NCI-H1436 (cell line): Measurements from ENCODE around the gene DNAJC3.
"Not testable (repeated sequence)": the region's sequence is repeated elsewhere in the genome, so short reads cannot be mapped to it uniquely, and the experiment has no call there.

Source experiments
- DNase-seq: peaks from one replicate; lab custom pipeline; 2025; lab: John Stamatoyannopoulos, UW

Gene DNAJC3

DNA sequence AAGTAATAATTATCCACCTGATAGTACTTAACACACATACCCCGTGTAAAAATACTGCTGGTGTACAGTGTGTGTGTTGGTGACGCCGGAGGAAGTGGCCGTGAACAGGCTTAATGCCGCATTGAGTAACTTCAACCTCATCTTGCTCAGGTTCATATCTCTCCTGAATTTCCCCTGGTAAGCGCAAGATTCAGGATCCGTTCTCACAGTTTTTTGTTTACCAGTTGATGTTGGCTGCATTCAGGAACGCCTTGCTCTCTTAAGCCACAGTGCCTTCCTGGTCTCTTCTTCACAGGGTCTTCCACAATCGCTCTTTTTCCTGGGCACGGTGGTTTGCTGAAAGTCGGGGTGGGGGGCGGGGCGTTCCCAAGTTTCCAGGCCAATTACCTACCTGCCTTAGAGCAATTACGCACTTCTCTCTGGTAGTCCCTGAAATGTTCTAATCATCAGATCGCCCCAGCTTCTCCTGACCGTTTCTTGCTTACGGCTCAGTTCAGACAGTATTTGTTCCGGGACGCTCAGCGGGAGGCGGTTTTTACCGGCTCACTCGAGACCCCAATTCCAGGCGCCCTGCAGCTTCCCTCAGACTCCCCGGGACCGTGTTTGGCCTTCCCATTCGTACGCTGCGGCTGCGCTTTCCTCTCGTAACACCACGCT is 706 bp upstream of the DNAJC3 start:
- DNase-seq: no peak

GRCh38 chr13:95677564-95678266 is 776 bp downstream of the DNAJC3 start:
- no peak for DNase-seq

DNA sequence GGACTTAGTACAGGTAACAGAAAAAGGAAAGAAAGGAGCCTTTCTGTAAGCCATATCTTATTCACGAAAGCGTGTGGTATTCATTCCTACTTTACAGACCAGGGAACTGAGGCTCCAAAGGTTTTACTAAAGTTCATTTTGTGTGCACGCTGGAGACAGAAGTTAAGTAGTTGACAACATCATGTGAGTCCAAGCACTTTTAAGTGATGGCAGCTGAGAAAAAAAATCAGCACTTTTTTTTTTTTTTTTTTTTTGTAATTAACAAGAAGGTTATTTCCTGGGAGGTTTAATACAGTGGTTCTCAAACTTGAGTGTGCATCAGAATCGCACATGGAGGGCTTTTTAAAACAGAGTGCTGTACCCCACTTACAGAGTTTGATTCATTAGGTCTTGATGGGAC is 2.0 kb downstream of the DNAJC3 start:
- DNase-seq: no peak

DNA sequence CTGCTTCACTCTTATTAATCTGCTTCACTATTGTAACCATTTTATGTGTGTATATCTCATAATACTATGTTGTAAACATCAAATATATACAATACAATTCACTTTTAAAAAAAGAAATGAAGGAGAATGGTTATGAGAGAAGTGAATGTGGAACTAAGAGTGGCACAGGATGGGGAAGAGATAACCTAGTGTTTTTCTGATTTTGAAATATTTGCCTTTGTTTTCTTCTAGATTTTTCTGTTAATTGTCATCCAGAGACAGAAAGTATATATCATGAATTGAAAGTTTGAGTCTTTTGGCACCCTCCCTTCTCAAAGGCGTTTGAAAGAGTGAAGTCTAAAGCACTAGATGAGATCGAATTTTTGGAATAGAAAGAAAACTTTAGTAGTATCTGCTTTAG is 2.8 kb downstream of the DNAJC3 start:
- no peak for DNase-seq

DNA sequence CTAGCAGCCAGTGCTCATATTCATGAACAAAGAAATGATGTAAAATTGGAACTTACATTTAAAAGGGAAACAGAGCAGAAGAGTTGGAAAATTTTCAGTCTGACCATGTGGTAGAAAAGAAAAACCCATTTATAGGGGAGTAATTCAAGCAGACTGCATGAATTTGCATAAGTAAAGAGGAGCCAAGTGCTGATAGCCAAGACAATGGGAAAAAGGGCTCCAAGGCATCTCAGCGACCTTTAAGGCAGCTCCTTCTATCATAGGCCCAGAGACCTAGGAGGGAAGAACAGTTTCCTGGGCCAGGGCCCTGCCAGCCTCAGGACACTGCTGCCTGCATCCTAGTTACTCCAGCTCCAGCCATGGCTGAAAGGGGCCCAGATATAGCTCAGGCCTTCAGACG is 7.5 kb downstream of the DNAJC3 start:
- no peak for DNase-seq

DNA sequence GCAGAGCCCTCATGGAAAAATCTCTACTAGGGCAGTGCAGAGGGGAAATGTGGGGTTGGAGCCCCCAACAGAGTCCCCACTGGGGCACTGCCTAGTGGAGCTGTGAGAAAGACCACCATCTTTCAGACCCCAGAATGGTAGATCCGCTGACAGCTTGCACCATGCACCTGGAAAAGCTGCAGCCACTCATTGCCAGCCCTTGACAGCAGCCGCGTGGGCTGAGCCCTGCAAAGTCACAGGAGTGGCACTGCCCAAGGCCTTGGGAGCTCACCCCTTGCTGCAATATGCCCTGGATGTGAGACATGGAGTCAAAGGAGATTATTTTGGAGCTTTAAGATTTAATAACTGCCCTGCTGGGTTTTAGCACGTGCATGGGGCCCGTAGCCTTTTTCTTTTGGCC is 8.0 kb downstream of the DNAJC3 start:
- not testable (repeated sequence) for DNase-seq

- no peak for DNase-seq
Measured at GRCh38 chr13:95689582-95689926, 12.6 kb downstream of the DNAJC3 start.

DNA sequence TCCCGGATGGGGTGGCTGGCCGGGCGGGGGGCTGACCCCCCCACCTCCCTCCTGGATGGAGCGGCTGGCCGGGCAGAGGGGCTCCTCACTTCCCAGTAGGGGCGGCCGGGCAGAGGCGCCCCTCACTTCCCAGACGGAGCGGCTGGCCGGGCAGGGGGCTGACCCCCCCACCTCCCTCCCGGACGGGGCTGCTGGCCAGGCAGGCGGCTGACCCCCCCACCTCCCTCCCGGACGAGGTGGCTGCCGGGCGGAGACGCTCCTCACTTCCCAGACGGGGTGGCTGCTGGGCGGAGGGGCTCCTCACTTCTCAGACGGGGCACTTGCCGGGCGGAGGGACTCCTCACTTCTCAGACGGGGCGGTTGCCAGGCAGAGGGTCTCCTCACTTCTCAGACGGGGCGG is 14.0 kb downstream of the DNAJC3 start:
- not testable (repeated sequence) for DNase-seq

DNA sequence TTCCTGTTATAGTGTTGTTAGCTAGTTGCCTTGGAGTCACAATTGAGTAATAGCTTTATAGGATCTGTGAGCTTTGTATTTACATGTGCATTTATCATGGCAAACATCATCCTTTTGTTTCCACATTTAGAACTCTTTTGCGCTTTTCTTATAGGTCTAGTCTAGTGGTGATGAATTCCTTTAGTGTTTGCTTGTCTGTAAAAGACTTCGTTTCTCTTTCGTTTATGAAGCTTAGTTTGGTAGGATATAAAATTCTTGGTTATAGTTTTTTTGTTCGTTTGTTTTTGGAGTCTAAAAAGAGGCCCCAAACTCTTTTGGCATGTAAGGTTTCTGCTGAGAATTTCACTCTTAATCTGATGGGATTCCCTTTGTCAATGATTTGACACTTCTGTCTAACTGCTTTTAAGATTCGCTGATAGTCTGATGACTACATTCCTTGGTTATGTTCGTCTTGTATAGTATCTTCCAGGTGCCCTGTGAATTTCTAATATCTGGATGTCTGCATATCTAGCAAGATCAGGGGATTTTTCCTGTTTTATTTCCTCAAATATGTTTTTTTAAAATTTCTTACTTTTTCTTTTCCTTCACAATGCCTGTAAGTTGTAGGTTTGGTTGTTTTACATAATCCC is 20.2 kb downstream of the DNAJC3 start:
- no peak for DNase-seq

DNA sequence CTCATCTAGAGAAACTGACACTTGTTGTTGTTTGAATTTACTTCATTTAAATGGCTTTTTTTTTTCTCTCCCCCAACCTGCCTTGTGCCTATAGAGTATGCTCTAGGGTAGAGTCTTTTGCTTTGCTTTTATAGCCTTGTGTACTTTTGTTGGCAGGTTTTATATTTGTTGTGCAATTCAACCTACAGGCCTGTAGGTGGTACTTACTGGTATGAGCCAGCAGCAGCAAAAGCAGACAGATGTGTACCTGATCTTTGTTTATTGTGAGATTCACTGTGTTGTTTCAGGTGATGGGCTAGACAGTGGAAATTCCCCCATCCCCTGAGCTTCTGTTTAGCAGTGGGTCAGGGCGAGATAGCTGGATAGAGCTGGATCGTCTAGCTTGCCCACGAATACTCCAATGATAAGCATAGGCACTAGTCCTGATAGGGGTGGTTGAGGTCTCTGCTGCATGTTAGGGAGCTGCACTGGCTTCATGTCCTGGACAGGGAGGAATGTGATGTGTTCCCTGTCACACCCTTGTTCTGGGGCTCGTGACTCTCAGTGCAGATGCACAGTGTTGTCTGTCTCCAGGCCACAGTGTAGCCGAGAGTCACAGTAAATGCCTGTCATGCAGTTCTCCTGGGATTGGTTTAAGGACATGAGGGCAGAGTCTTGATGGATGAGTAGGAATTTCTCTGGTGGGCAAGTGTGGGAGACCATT is 21.3 kb downstream of the DNAJC3 start:
- no peak for DNase-seq

GRCh38 chr13:95703576-95703975 is 26.6 kb downstream of the DNAJC3 start:
- no peak for DNase-seq

- DNase-seq: no peak
Measured at GRCh38 chr13:95704510-95704909, 27.6 kb downstream of the DNAJC3 start.

- no peak for DNase-seq
Measured at GRCh38 chr13:95706356-95706755, 29.4 kb downstream of the DNAJC3 start.

DNA sequence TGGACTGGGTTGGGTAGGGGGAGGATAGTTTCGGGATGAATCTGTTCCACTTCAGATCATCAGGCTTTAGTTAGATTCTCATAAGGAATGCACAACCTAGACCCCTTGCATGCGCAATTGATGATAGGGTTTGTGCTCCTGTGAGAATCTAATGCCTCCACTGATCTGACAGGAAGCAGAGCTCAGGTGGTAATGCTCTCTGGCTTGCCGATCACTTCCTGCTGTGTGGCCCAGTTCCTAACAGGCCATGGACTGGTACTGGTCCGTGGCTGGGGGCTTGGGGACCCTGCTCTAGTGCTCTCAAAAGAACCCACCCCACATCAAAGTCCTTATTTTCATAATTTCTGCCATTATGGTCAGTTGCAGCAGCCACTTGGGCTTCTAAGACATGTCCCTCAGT is 30.1 kb downstream of the DNAJC3 start:
- no peak for DNase-seq

DNA sequence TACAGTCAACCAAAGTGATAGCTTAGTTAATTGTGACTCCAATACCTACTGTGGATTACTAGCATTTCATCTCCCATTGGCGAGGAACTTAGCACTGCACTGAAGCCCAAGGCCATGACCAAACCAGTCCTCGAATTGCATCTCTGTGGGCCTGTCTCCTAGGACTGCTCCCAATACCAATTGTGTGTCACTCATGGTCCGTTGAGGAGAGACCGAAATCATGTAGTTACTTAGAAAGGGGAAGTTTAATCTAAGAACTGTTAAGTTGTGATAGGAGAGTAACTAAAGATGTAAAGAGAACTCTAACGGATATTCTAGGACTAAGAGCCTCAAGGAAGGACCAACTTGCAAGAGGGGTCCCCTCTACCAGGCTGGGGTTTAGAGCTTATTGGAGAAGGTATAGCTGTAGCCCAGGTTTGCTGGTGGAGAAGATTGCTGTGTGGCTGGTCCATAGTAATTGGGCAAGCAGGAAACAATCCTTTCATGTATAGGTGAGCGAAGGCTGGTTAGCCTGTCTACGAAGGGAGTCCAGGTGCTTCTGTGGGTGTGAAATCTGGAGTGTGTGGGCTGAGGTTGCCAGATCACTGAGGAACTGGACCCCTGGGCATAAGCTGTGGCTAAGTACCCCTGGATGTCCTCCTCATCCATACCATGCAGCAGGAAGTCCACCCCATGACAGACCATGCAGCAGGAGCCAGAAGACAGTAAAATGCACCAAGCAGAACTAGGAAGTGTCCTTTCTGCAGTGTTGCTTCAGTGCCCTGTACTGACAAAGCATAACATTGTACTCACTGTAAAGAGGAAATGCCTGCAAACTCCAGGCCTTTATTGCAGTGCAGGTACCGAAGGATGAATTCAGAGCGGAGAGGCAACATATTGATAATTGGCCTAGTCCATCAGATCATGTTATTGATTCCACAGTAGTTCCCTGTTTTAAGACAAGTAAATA is 30.8 kb downstream of the DNAJC3 start:
- DNase-seq: no peak

DNA sequence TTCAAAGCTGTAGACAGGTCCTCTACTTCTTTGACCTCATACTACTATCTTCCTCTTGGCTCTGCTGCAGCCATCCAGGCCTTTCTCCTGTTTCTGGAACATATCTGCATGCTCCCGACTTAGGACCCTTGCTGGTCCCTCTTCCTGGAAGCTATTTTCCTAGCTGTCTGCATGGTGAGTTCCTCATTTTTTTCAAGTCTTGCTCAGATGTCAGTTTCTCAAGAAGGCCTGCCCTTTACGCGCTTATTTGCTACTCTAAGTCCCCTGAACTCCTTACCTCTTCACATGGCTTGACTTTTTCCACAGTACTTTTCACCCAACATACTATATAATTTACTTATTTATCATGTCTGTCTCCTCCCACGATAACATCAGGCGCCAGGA is 31.4 kb downstream of the DNAJC3 start:
- no peak for DNase-seq

- no peak for DNase-seq
Measured at GRCh38 chr13:95708811-95709500, 32.0 kb downstream of the DNAJC3 start.

- no peak for DNase-seq
Measured at GRCh38 chr13:95710313-95710712, 33.4 kb downstream of the DNAJC3 start.

GRCh38 chr13:95712846-95713245 is 35.9 kb downstream of the DNAJC3 start:
- DNase-seq: not testable (repeated sequence)

GRCh38 chr13:95713651-95714050 is 36.7 kb downstream of the DNAJC3 start:
- DNase-seq: no peak

DNA sequence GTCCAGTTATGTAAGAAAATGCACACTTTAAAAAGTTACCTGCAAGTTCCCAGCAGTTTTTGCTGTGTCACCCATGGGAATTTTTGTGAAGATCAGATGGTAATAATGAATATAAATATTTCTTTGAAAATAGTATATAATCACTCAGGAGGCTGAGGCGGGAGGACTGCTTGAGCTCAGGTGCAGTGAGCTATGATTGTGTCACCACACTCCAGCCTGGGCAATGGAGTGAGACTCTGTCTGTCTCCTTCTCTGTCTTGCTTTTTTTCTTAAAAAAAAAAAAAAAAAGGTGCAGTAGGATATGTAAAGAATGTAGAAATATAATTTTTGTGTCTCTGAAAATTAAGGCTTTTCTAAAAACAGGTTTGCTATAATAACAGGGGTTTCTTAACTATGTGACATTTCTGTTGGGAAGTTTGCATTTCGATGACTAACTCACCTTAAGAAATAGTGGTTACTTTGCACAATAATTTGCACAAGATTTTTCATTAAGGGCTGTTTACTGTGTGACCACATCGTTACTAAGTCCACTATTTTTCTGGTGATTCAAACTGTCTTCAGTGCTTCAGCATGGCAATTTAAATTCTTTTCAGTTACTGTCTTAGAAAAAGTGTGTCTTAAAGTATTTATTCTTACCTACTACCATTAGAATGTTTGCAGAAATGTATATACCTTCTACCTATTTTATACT is 37.3 kb downstream of the DNAJC3 start:
- no peak for DNase-seq
